HepG2 (cell line): ENCODE data around the gene SLC25A19. TPM values are rescaled to one million over a fixed set of nuclear protein-coding genes. Genes with fewer than 3 reads are reported as not detected.

Experiments used
- ARID5B ChIP-seq: IDR thresholded peaks from 2 replicates; pipeline ENCODE4 v1.4.0; 2020; ENCODE audit warnings: mild to moderate bottlenecking, missing genetic modification reagents
- ATRX ChIP-seq: sonication (generic); formaldehyde crosslinking; IDR thresholded peaks from 2 replicates; pipeline ENCODE4 v1.4.0; 2020; ENCODE audit warnings: missing genetic modification reagents, borderline replicate concordance
- DNMT1 ChIP-seq: sonication (generic); formaldehyde crosslinking; IDR thresholded peaks from 2 replicates; pipeline ENCODE4 v1.5.1; 2020; ENCODE audit warnings: mild to moderate bottlenecking, missing genetic modification reagents
- GFI1 ChIP-seq: sonication (generic); formaldehyde crosslinking; IDR thresholded peaks from 2 replicates; pipeline ENCODE4 v1.5.0; 2020; ENCODE audit warnings: missing genetic modification reagents, mild to moderate bottlenecking, borderline replicate concordance
- IKZF4 ChIP-seq: sonication (generic); formaldehyde crosslinking; IDR thresholded peaks from 2 replicates; pipeline ENCODE4 v1.5.1; 2020; ENCODE audit warnings: borderline replicate concordance, mild to moderate bottlenecking, low read depth, missing genetic modification reagents; ENCODE audit errors: not compliant biosample characterization
- MYC ChIP-seq: sonication (generic); formaldehyde crosslinking; IDR thresholded peaks from 2 replicates; pipeline ENCODE4 v1.9.0; 2021; ENCODE audit warnings: missing genetic modification reagents, borderline replicate concordance
- SNAPC2 ChIP-seq: sonication (generic); formaldehyde crosslinking; IDR thresholded peaks from 2 replicates; pipeline ENCODE4 v1.8.1; 2022; ENCODE audit warnings: mild to moderate bottlenecking, missing genetic modification reagents
- SOX6 ChIP-seq, 2 experiments: fragments of 450-650 bp in 1 of 2; sonication (generic) in 1 of 2; formaldehyde crosslinking in 1 of 2; IDR thresholded peaks; 2 replicates each; pipeline versions ENCODE4 v1.4.0 to v1.6.1; 2017 to 2020; ENCODE audit warnings: antibody characterized with exemption in 1 of 2, mild to moderate bottlenecking in 1 of 2, missing genetic modification reagents in 1 of 2
- SRF ChIP-seq: IDR thresholded peaks from 2 replicates; pipeline ENCODE4 v1.6.1; 2011; ENCODE audit warnings: mild to moderate bottlenecking, low read depth, low read length, moderate library complexity
- THAP9 ChIP-seq: sonication (generic); formaldehyde crosslinking; IDR thresholded peaks from 2 replicates; pipeline ENCODE4; 2020; ENCODE audit warnings: missing genetic modification reagents, mild to moderate bottlenecking, borderline replicate concordance
- ZC3H13 ChIP-seq: sonication (generic); formaldehyde crosslinking; IDR thresholded peaks from 2 replicates; pipeline ENCODE4 v1.8.1; 2023; ENCODE audit warnings: mild to moderate bottlenecking, missing genetic modification reagents, moderate library complexity
- ZMYM3 ChIP-seq: sonication (generic); formaldehyde crosslinking; IDR thresholded peaks from 2 replicates; pipeline ENCODE4 v1.5.1; 2020; ENCODE audit warnings: mild to moderate bottlenecking, missing genetic modification reagents
- ZNF101 ChIP-seq: sonication (generic); formaldehyde crosslinking; IDR thresholded peaks from 2 replicates; pipeline ENCODE4 v1.4.0; 2020; ENCODE audit warnings: mild to moderate bottlenecking, low read depth, missing genetic modification reagents, borderline replicate concordance
- ZNF282 ChIP-seq: fragments of 450-650 bp; IDR thresholded peaks from 2 replicates; pipeline ENCODE4 v1.6.1; 2018; ENCODE audit not compliant: partially characterized antibody
- ZNF337 ChIP-seq: sonication (generic); formaldehyde crosslinking; IDR thresholded peaks from 2 replicates; pipeline ENCODE4 v1.5.1; 2020; ENCODE audit warnings: missing genetic modification reagents, low read depth, mild to moderate bottlenecking, borderline replicate concordance
- ZNF354B ChIP-seq: sonication (generic); formaldehyde crosslinking; IDR thresholded peaks from 2 replicates; pipeline ENCODE4 v1.8.0; 2022; ENCODE audit warnings: mild to moderate bottlenecking, missing genetic modification reagents
- ZNF383 ChIP-seq: sonication (generic); formaldehyde crosslinking; IDR thresholded peaks from 2 replicates; pipeline ENCODE4 v1.4.0; 2020; ENCODE audit warnings: missing genetic modification reagents, mild to moderate bottlenecking, borderline replicate concordance
- ZNF564 ChIP-seq: sonication (generic); formaldehyde crosslinking; IDR thresholded peaks from 2 replicates; pipeline ENCODE4 v1.8.1; 2023; ENCODE audit warnings: mild to moderate bottlenecking, missing genetic modification reagents
- ZNF614 ChIP-seq: IDR thresholded peaks from 2 replicates; pipeline ENCODE4 v1.6.1; 2018; ENCODE audit warnings: missing biosample characterization, missing genetic modification reagents, inconsistent platforms, borderline replicate concordance
- ZNF691 ChIP-seq: sonication (generic); formaldehyde crosslinking; IDR thresholded peaks from 2 replicates; pipeline ENCODE4 v1.4.0; 2020; ENCODE audit warnings: missing genetic modification reagents, low read depth, mild to moderate bottlenecking, borderline replicate concordance
- ZNF713 ChIP-seq: sonication (generic); formaldehyde crosslinking; IDR thresholded peaks from 2 replicates; pipeline ENCODE4 v1.4.0; 2020; ENCODE audit warnings: mild to moderate bottlenecking, missing genetic modification reagents
- polyA plus RNA-seq, 8 experiments: library from polyadenylated mRNA; depleted of rRNA in 3 of 8; stranded (reverse) in 7 of 8; unstranded in 1 of 8; fragments of >200 nt; fragmentation: Illumina TruSeq in 4 of 8; extraction: Trizol in 4 of 8; gene quantifications; 2 replicates each; pipeline versions ENCODE4 v1.2.1 to v1.2.3, GENCODE V29; 2011 to 2016; ENCODE audit warnings: low read depth in 4 of 8, missing spikeins in 1 of 8, mixed read lengths in 1 of 8; ENCODE audit not compliant: insufficient read depth in 1 of 8
- total RNA-seq, 5 experiments: library from RNA; depleted of rRNA; stranded (reverse); fragments of >200 nt; fragmentation: Illumina TruSeq; extraction: Trizol; gene quantifications; 2 replicates each; pipeline ENCODE4 v1.2.3, GENCODE V29; 2016; ENCODE audit warnings: low read depth in 1 of 5

Gene SLC25A19
- total and polyA plus RNA-seq, 2 of the 13 experiments (the other 11 are each of a cell fraction or from before 2014, with no cell fraction given): 24.4 to 41.4 TPM

GRCh38 chr17:75238684-75239191, 50.5 kb downstream of the SLC25A19 start (continued):
- TF ChIP-seq ZNF691 (CRISPR knock-in tag): no peak
- no peak for TF ChIP-seq THAP9 (CRISPR knock-in tag)
- no peak for TF ChIP-seq ZNF282
- TF ChIP-seq GFI1: no peak
- 0 out of 2 replicates have a peak, but pooled peaks have one; percentile 18 for TF ChIP-seq DNMT1
- no peak for TF ChIP-seq ZNF564
- no peak for TF ChIP-seq ZNF101 (CRISPR knock-in tag)
- peak; percentile 45 for TF ChIP-seq IKZF4 (CRISPR knock-in tag)
- TF ChIP-seq MYC (CRISPR knock-in tag): peak; percentile 21; the same call in 1 of the 2 replicates
- no peak; the same call in 1 of the 2 replicates for TF ChIP-seq ZNF713 (CRISPR knock-in tag)
- TF ChIP-seq ZNF614 (CRISPR knock-in tag): 0 out of 2 replicates have a peak, but pooled peaks have one; percentile 14
- no peak for TF ChIP-seq SRF
- 0 out of 2 replicates have a peak, but pooled peaks have one; percentile 13 for TF ChIP-seq ZMYM3 (CRISPR knock-in tag)
- no peak for TF ChIP-seq ZNF383 (CRISPR knock-in tag)
- TF ChIP-seq ZNF354B (CRISPR knock-in tag): no peak
- TF ChIP-seq ZNF337: no peak
- no peak for TF ChIP-seq SNAPC2 (CRISPR knock-in tag)
- TF ChIP-seq ATRX (CRISPR knock-in tag): no peak
- peak; percentile 79 for TF ChIP-seq ZC3H13
- no peak for TF ChIP-seq SOX6 (IDR thresholded peaks at IDR 0.05)
- 0 out of 2 replicates have a peak, but pooled peaks have one; percentile 25 for TF ChIP-seq SOX6 (CRISPR knock-in tag; IDR thresholded peaks at IDR 0.05)
- TF ChIP-seq ARID5B (CRISPR knock-in tag): no peak
